ENCODE measurements around the gene NTRK1. TPM values are rescaled to one million over a fixed set of nuclear protein-coding genes. Genes with fewer than 3 reads are reported as not detected.

The NTRK1 gene
- total RNA-seq, 1 donor from 2014 or later, result 2.4 TPM

GRCh38 chr1:156889802-156890580 lies 29.3 kb downstream of the NTRK1 start:
- ATAC-seq (peak; percentile 36), DNase-seq (ENCODE audit: missing footprints) (peak; percentile 89)
- intact Hi-C loops (cut with DNase I), result loop anchor here (2.0 to 10.0 kb wide), 4 partner anchors 49 to 203 kb away; no protein-coding TSS in a partner anchor

GRCh38 chr1:156892190-156893047 lies 31.8 kb downstream of the NTRK1 start:
- ATAC-seq, result peak; percentile 89
- intact Hi-C loops (cut with DNase I), result loop anchor here (1.0 to 10.0 kb wide), 3 partner anchors 28 to 205 kb away; partner anchors contain the start of gene LRRC71
- DNase-seq (ENCODE audit: missing footprints), result peak; percentile 94

DNA sequence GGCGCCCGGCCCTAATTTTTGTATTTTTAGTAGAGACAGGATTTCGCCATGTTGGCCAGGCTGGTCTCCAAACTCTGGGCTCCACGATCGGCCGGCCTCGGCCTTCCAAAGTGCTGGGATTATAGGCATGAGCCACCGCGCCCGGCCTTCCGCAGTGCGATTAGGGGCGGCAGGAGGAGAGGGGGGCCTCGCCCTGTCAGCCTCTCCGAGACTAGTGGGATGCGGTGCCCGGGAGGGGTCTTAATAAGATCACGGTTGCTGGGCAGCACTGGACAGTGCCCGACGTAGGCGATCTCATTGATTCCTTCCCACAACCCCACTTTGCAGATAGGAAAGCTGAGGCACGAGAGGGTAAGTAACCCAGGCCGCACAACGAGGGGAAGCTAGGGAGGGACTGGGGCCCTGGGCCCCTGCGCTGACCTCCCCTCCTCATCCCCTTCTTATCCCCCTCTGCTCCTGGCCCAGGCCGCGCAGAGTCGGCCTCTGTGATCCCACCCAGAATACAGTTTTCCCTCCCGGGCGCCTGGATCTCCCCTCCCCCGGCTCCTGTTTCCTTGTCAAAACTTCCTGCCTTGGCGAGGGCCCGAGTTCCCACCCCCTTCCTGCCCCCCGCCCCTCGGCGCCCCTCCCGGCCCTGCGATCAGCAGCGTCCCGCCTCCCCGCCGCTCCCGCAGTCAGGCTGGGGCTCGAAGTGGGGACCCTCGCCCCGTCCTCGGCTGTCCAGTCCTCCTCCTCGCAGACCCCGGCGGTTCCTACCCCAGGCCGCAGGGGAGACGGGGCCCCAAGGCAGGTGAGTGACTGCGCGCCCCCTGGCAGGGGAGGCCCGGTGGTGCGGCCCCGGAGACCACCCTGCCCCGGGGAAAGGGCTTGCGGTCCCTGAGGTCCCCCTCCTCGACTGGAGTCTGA lies 32.6 kb downstream of the NTRK1 start, which contains the start of gene PEAR1:
Gene PEAR1 (plus strand): TSS at position 671 of the 906 bp plus-strand sequence. CDS start 10,209 bp downstream, outside the sequence.
- peak; percentile 72 for DNase-seq (ENCODE audit: missing footprints)
- intact Hi-C loops (cut with DNase I), result loop anchor here (5.0 to 10.0 kb wide), 2 partner anchors 182 to 206 kb away; no protein-coding TSS in a partner anchor
- ATAC-seq, result peak; percentile 27

GRCh38 chr1:156894001-156894400 lies 33.3 kb downstream of the NTRK1 start:
- DNase-seq (ENCODE audit: missing footprints) (no peak), ATAC-seq (no peak)
- intact Hi-C loops (cut with DNase I), result loop anchor here (5.0 to 10.0 kb wide), 2 partner anchors 181 to 207 kb away; no protein-coding TSS in a partner anchor

DNA sequence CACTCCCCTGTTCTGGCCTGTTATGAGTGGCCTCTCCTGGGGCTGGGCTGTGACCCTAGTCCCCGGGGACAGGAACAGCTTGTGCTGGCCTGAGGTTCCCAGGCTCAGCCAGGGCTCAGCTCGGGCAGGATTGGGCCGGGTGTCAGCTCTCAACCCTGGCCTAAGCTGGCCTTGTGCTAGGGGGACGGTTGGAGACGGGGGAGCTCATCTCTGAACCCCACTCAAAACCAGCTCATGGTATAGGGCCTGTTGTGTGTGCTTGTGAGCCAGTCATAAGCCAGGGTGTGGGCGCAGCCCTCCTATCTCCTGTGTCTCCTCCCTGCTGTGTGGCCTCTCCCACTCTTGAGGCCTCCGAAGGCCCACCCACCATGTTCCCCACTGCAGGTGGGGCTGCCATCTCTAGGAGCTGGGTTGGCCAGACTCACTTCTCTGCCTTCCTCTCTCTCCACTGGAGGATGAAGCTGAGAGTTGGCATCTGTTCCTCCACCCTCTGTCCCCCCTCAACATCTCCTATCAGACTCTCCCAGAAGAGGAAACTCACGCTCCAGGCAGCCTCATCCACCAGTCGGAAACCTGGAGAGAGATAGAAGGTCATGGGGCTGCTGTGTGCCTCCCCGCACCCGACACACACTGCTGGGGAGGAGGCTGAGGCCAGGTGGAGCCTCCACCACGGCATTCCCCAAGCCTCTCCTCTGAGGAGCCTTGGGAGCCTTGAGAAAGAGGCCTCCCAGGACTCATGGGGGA lies 34.2 kb downstream of the NTRK1 start:
- intact Hi-C loops (cut with DNase I), result loop anchor here (5.0 to 10.0 kb wide), 2 partner anchors 180 to 208 kb away; no protein-coding TSS in a partner anchor
- ATAC-seq (peak; percentile 33), DNase-seq (ENCODE audit: missing footprints) (peak; percentile 73)

DNA sequence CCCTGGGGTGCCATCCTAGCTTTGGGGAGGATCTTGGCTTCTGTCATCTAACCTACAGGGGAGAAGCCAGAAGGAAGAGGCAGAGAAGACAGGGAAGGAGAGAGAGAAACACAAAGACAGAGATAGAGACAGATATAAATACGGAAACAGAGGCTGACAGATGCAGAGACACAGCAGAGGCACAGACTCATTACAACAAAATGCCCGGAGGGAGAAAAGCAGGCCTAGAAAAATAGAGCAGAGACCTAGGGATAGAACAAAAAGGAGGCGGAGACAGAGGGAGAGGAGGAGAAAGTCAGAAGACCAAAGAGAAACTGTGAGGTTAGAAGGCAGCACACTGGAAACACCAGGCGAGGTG lies 34.8 kb downstream of the NTRK1 start:
- DNase-seq (ENCODE audit: missing footprints) (peak; percentile 30), ATAC-seq (no peak)
- intact Hi-C loops (cut with DNase I), result loop anchor here (10.0 kb wide), 1 partner anchor 179 kb away; no protein-coding TSS in a partner anchor

GRCh38 chr1:156895927-156896326 lies 35.3 kb downstream of the NTRK1 start:
- DNase-seq (ENCODE audit: missing footprints), result peak; percentile 49
- intact Hi-C loops (cut with DNase I), result loop anchor here (10.0 kb wide), 1 partner anchor 179 kb away; no protein-coding TSS in a partner anchor
- ATAC-seq, result no peak

GRCh38 chr1:156896490-156897033 lies 35.9 kb downstream of the NTRK1 start:
- DNase-seq (ENCODE audit: missing footprints) (peak; percentile 55), ATAC-seq (no peak)

DNA sequence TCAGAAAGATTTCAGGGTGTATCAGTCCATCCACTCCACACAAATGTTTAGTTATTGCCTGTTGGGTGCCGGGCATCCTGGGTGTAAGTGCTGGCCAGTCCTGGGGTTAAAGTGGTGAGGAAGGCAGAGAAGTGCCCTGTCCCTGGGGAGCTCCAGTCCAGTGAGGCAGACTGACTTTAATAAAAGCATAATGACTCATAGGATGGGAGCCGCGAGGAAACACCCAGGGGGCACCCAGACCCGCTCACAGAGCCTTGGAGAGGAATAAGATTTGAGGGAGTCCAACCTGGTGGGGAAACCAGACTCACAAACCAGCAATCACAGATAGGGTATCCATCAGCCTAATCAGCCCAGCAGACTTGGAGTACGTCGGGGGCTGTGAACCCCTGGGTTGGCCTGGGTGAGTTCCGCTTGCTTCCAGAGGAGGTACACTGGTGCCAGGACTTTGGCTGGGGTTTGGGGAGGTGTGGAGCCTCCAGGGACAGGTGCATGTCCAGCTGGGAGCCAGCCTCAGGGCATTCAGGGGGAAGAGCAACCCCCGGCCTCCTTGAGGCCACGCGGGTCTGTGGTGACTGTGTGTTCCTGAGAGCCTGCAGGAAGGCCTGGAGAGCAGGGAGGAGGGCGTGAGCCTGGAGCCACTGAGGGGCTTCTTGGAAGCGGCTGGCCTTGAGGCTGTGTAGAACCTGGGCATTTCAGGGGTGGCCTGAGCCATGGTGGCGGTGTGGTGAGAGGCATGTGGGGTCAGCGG lies 36.6 kb downstream of the NTRK1 start:
- no peak for ATAC-seq
- peak; percentile 67 for DNase-seq (ENCODE audit: missing footprints)
- intact Hi-C loops (cut with DNase I), result loop anchor here (10.0 kb wide), 1 partner anchor 178 kb away; no protein-coding TSS in a partner anchor

More at GRCh38 chr1:156896490-156897033, 35.9 kb downstream of the NTRK1 start:
- intact Hi-C loops (cut with DNase I), result loop anchor here (10.0 kb wide), 1 partner anchor 178 kb away; no protein-coding TSS in a partner anchor

GRCh38 chr1:156898161-156898566 lies 37.5 kb downstream of the NTRK1 start:
- DNase-seq (ENCODE audit: missing footprints), result peak; percentile 82
- intact Hi-C loops (cut with DNase I), result loop anchor here (10.0 kb wide), 1 partner anchor 177 kb away; no protein-coding TSS in a partner anchor
- ATAC-seq, result peak; percentile 33

GRCh38 chr1:156898971-156899664 lies 38.5 kb downstream of the NTRK1 start:
- DNase-seq (ENCODE audit: missing footprints), result peak; percentile 11
- intact Hi-C loops (cut with DNase I), result loop anchor here (10.0 kb wide), 1 partner anchor 176 kb away; no protein-coding TSS in a partner anchor
- no peak for ATAC-seq

- peak; percentile 53 for DNase-seq (ENCODE audit: missing footprints)
- no peak for ATAC-seq
- intact Hi-C loops (cut with DNase I), result loop anchor here (10.0 kb wide), 1 partner anchor 175 kb away; no protein-coding TSS in a partner anchor
Measured at GRCh38 chr1:156899956-156900718, 39.5 kb downstream of the NTRK1 start.

- ATAC-seq (no peak), DNase-seq (ENCODE audit: missing footprints) (no peak)
- intact Hi-C loops (cut with DNase I), result no loop called here
Measured at GRCh38 chr1:156900896-156901589, 40.4 kb downstream of the NTRK1 start.

GRCh38 chr1:156901590-156901900 lies 40.9 kb downstream of the NTRK1 start:
- no peak for ATAC-seq
- intact Hi-C loops (cut with DNase I), result no loop called here
- DNase-seq (ENCODE audit: missing footprints), result peak; percentile 63

All from Right ventricle myocardium inferior (tissue), 1 donor.